Posterior cingulate gyrus (tissue), 11 donors: Measurements from ENCODE around the gene DIP2B.
"Not testable (repeated sequence)": the region's sequence is repeated elsewhere in the genome, so short reads cannot be mapped to it uniquely, and the experiment has no call there.

Source experiments
- DNase-seq, 10 donors: peaks; one replicate each; pipeline versions ENCODE4 v3.0.0 to v3.0.0-alpha.2; 2020 to 2021; ENCODE audit warnings: mixed read lengths in 3 of 10
- intact Hi-C: fragments of 100-400 bp; cut with DNase I; formaldehyde crosslinking; loops from one replicate; pipeline ENCODE4 v1.15.1; 2023

Gene DIP2B, protein sequence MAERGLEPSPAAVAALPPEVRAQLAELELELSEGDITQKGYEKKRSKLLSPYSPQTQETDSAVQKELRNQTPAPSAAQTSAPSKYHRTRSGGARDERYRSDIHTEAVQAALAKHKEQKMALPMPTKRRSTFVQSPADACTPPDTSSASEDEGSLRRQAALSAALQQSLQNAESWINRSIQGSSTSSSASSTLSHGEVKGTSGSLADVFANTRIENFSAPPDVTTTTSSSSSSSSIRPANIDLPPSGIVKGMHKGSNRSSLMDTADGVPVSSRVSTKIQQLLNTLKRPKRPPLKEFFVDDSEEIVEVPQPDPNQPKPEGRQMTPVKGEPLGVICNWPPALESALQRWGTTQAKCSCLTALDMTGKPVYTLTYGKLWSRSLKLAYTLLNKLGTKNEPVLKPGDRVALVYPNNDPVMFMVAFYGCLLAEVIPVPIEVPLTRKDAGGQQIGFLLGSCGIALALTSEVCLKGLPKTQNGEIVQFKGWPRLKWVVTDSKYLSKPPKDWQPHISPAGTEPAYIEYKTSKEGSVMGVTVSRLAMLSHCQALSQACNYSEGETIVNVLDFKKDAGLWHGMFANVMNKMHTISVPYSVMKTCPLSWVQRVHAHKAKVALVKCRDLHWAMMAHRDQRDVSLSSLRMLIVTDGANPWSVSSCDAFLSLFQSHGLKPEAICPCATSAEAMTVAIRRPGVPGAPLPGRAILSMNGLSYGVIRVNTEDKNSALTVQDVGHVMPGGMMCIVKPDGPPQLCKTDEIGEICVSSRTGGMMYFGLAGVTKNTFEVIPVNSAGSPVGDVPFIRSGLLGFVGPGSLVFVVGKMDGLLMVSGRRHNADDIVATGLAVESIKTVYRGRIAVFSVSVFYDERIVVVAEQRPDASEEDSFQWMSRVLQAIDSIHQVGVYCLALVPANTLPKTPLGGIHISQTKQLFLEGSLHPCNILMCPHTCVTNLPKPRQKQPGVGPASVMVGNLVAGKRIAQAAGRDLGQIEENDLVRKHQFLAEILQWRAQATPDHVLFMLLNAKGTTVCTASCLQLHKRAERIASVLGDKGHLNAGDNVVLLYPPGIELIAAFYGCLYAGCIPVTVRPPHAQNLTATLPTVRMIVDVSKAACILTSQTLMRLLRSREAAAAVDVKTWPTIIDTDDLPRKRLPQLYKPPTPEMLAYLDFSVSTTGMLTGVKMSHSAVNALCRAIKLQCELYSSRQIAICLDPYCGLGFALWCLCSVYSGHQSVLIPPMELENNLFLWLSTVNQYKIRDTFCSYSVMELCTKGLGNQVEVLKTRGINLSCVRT (N-terminal part only)

DNA sequence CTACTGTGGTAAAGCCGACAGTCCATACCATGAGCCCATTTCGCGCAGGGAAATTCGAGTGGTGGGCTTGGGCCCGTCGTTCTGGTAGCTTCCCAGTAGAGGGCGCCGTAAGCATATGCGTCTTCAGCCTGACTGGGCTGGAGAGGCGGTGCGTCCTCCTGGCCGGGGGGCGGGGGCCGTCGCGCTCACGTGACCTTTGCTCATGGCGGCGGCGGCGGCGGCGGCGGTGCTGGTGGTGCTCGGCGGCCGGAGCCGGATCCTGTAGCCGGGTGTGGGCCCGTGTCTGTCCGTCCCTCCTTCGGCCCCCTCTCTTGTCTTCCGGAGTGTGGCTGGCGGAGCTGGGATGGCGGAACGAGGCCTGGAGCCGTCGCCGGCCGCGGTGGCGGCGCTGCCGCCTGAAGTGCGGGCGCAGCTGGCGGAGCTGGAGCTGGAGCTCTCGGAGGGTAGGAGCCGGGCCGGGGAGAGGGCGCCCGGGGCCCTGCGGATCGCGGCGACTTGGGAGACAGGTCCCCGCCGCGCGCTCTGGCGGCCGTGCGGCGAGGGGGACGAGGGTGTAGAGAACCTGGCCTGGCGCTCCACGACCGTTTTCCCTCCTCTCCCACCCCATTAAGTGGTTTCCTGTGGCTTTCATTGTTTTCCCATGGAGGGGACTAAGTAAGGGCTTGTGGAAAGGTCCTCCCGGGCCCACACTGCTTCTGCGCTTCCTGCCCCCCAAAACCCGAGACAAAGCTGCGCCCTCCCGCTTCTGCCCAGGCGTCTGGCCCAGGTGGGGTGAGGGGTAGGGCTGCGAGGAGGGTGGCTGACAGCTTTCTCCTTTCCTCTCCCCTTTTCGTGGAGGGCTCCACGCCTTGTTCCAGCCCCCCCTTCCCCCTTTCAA, at the start of gene DIP2B:
TSS of gene DIP2B (plus strand) at position 188 of the 877 bp plus-strand sequence. CDS start at position 344, 156 bp downstream.
- peak; percentile 88 to 99 (median 94) for DNase-seq
- intact Hi-C loops: loop anchor here (1.0 to 10.0 kb wide), 4 partner anchors 133 to 482 kb away; partner anchors contain the start of gene ATF1

- DNase-seq: no peak
- intact Hi-C loops: no loop called here
These were observed 46.2 kb upstream of the DIP2B start for GRCh38 chr12:50458606-50459005.

DNA sequence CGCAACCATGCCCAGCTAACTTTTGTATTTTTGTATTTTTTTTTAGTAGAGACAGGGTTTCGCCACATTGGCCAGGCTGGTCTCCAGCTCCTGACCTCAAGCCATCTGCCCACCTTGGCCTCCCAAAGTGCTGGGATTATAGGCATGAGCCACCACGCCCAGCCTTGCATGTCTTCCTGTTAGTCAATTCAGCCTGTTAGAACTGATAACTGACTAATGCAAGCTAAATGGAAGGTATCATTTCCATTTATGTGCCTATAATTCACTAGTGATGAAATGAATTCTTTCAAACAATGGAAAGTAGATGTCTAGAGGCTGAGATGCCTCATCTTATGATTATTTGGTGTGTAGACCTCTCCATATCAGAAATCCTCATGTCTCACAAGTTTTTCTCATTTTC, 37.3 kb upstream of the DIP2B start:
- intact Hi-C loops: no loop called here
- DNase-seq: peak in 1 of 10 donors; percentile 21

GRCh38 chr12:50477241-50477832, 27.4 kb upstream of the DIP2B start:
- no peak for DNase-seq
- intact Hi-C loops: loop anchor here (10.0 kb wide), 1 partner anchor 787 kb away; no protein-coding TSS in a partner anchor

- intact Hi-C loops: no loop called here
These were observed 22.2 kb upstream of the DIP2B start for GRCh38 chr12:50482571-50482970.

DNA sequence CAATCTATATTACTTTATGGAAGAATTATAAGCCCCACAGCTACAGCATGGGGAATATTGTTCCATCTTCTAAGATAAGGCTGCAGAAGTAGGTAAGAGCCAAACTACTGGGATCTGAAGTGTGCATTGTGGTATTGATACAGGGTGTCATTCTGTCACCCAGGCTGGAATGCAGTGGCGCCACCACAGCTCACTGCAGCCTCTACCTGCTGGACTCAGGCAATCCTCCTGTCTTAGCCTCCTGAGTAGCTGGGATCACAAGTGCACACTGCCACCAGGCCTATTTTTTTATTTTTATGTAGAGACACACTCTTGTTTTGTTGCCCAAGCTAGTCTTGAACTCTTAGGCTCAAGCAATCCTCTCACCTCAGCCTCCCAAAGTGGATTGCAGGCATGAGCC, 21.3 kb upstream of the DIP2B start:
- intact Hi-C loops: no loop called here
- DNase-seq: no peak

More at GRCh38 chr12:50482571-50482970, 22.2 kb upstream of the DIP2B start:
- no peak for DNase-seq

GRCh38 chr12:50488801-50489200, 16.0 kb upstream of the DIP2B start:
- intact Hi-C loops: no loop called here
- no peak for DNase-seq

DNA sequence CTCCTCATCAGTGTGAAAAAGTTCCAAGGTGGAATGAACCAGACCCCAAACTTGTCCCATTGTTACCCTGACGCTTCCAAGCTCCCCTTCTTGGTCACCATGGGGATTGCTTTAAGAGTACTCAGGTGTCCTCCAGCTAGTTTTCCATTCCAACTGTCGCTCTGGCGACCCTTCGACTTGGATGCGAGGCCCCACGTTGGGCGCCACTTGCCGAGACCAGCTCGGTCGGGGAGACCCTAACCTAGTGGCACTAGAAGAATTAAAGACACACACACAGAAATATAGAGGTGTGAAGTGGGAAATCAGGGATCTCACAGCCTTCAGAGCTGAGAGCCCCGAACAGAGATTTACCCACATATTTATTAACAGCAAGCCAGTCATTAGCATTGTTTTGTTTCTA, 6.7 kb upstream of the DIP2B start:
- DNase-seq: not testable (repeated sequence)

GRCh38 chr12:50505675-50506530, 1.1 kb downstream of the DIP2B start:
- peak in 9 of 10 donors; percentile 42 to 95 (median 72) for DNase-seq
- intact Hi-C loops: loop anchor here (2.0 to 10.0 kb wide), 2 partner anchors 229 to 259 kb away; partner anchors contain the start of gene ATF1

More for the DNA sequence above, 6.7 kb upstream of the DIP2B start:
- intact Hi-C loops: not testable (repeated sequence)

DNA sequence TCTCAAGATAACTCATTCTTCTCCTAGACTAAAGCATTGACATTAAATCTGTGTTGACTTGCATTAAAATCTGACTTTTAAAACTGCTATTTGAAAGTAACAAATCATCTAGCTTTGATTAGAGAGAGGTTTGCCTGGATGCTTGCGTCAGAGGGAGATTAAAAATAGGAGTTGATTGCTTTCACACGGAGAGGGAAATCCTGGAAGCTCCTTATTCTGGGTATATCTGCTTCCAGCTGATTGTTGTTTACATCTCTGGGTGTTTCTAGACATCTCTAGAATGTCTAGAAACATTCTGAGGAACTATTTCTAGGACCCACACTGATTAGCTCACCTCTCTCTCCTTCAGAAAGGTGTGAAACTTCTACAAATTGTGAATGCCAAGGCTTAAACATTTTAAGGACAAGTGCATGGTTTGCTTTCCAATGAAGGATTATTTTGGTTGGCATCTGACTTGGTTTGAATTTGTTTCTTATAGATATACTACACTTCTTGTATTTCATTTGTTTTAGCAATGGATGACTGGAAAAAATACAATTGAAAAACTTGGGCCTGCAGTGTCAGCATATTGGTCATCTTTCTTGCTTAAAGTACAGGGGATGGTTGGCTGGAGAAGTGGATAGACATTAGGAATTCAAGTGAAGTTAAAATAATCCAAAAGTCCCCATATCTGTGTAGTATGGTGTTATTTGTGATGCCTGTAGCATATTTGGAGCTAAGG, 2.1 kb downstream of the DIP2B start:
- DNase-seq: no peak

DNA sequence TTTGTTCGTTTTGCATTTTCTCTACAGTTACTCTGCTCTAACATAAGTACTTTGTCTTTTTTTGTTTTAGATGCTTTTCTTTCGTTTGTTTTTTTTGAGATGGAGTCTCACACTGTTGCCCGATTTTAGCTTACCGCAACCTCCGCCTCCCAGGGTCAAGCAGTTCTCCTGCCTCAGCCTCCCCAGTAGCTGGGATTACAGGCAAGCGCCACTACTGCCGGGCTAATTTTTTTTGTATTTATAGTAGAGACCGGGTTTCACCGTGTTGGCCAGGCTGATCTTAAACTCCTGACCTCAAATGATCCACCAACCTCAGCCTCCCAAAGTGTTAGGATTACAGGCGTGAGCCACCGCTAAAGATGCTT, 2.7 kb downstream of the DIP2B start:
- intact Hi-C loops: loop anchor here (10.0 kb wide), 1 partner anchor 257 kb away; the partner anchor contains the start of gene ATF1
- DNase-seq: peak in 1 of 10 donors; percentile 18

More for the DNA sequence above, 2.1 kb downstream of the DIP2B start:
- intact Hi-C loops: loop anchor here (10.0 kb wide), 1 partner anchor 258 kb away; the partner anchor contains the start of gene ATF1

GRCh38 chr12:50507930-50508329, 3.1 kb downstream of the DIP2B start:
- peak in 1 of 10 donors; percentile 37 for DNase-seq
- intact Hi-C loops: loop anchor here (10.0 kb wide), 1 partner anchor 257 kb away; the partner anchor contains the start of gene ATF1

DNA sequence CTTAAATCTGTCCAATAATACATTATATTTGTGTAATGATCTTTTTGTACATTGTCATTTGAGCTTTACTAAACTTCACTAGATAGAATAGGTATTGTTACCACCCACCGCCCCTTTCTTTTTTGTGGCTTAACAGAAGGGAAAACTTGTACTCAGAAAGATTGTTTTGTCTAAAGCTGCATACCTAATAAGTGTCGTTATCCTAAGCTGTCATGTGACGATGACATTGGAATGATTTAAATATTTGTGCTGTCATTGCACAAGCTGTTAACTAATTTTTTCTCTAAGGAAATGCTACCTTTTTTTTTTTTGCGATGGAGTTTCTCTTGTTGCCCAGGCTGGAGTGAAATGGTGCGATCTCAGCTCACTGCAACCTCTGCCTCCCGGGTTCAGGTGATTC, 3.6 kb downstream of the DIP2B start:
- DNase-seq: no peak
- intact Hi-C loops: loop anchor here (10.0 kb wide), 1 partner anchor 256 kb away; the partner anchor contains the start of gene ATF1

DNA sequence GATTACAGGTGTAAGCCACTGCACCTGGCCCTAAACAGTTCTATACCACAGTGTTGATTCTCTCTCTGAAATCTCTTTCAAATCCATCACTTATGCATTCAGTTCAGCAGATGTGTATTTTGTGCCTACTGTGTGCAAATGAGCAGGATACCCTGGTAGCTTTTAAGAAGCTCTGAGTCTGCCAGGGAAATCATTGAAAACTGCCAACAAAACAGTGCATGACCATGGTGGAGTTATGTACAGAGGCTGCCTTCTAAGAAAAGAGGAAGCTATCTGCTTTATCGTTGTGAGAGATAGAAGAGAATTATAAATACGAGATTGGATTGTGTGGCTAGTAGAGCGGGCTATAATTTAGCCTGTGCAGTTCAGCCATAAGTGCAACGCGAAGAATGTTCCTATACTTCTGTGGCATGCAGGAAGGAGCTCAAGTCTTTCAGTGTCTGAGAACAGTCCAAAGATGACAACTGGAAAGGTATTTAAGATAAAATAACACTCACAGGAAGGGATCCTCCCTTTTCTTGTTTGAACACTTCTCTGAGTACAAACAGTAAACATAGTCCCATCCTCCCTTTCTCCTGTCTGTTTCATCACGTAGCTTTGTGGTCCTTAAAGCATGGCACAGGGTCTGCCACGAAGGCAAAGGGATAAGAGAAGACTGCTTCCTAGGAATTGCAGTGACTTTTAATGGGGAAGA, 4.3 kb downstream of the DIP2B start:
- no peak for DNase-seq
- intact Hi-C loops: loop anchor here (10.0 kb wide), 1 partner anchor 256 kb away; the partner anchor contains the start of gene ATF1

- intact Hi-C loops: loop anchor here (5.0 kb wide), 1 partner anchor 58 kb away; no protein-coding TSS in a partner anchor
- no peak for DNase-seq
These were observed 9.9 kb downstream of the DIP2B start for GRCh38 chr12:50514526-50515276.
